Adrenal gland (tissue), 12 donors: ENCODE measurements around the gene RLN1. TPM values are rescaled to one million over a fixed set of nuclear protein-coding genes. Genes with fewer than 3 reads are reported as not detected.
"Not testable (repeated sequence)": the region's sequence is repeated elsewhere in the genome, so short reads cannot be mapped to it uniquely, and the experiment has no call there.

ENCODE experiments used
- DNase-seq, 7 donors: peaks; one replicate each; pipeline ENCODE4 v3.0.0-alpha.2; 2019 to 2020
- H3K27ac ChIP-seq, 5 donors: fragments of 200-600 bp; sonication (generic) in 4 of 5; 1 replicate in 3 of 5; 2 replicates in 2 of 5; pipeline versions ENCODE4 v1.5.1 to v1.8.0; 2016 to 2020; ENCODE audit warnings: mild to moderate bottlenecking in 1 of 5
- H3K27me3 ChIP-seq: fragments of 200-600 bp; 2 replicates; pipeline ENCODE4 v1.8.0; 2021
- H3K36me3 ChIP-seq, 2 donors: fragments of 200-600 bp; replicated peaks in 1 of 2; 1 replicate in 1 of 2; 2 replicates in 1 of 2; pipeline versions ENCODE4 v1.5.1 to v1.8.0; 2018 to 2022
- H3K4me1 ChIP-seq, 2 donors: fragments of 200-600 bp; replicated peaks in 1 of 2; 1 replicate in 1 of 2; 2 replicates in 1 of 2; pipeline versions ENCODE4 v1.5.1 to v1.8.0; 2018 to 2021
- H3K4me3 ChIP-seq, 4 donors: fragments of 200-600 bp; sonication (generic) in 3 of 4; one replicate each; pipeline ENCODE4 v1.5.1; 2016 to 2018
- H3K9me3 ChIP-seq, 3 donors: fragments of 200-600 bp; sonication (generic) in 1 of 3; replicated peaks in 1 of 3; 1 replicate in 2 of 3; 2 replicates in 1 of 3; pipeline versions ENCODE4 v1.5.1 to v1.8.0; 2016 to 2021
- POLR2A ChIP-seq, 2 donors: fragments of 450-650 bp; IDR thresholded peaks; one replicate each; pipeline ENCODE4 v1.6.1; 2017; ENCODE audit warnings: antibody characterized with exemption in 2 of 2, mild to moderate bottlenecking in 2 of 2, moderate library complexity in 1 of 2
- WGBS, 4 donors: extraction: QIAGEN DNeasy Blood & Tissue Kit in 2 of 4; methylation state at CpG; one replicate each; pipeline versions ENCODE4 v1.1.5 to v1.1.7; 2013 to 2017; 5-methylcytosine and 5-hydroxymethylcytosine counted together
- intact Hi-C, 2 donors: fragments of 100-400 bp; cut with DNase I; formaldehyde crosslinking; loops; one replicate each; pipeline versions ENCODE4 v1.14.1 to v1.15.0; 2022 to 2023
- polyA plus RNA-seq, 3 donors: library from polyadenylated mRNA; stranded (reverse); fragments of 200-250 nt in 2 of 3; fragments of 350-450 nt in 1 of 3; fragmentation: Illumina TruSeq in 1 of 3; extraction: RNeasy Lipid Tissue Mini Kit (QIAGEN cat#74804) in 1 of 3; gene quantifications; one replicate each; pipeline ENCODE4 v1.2.3, GENCODE V29; 2013 to 2014
- total RNA-seq, 9 donors: library from RNA; depleted of rRNA in 4 of 9; stranded (reverse); fragments of >200 nt in 4 of 9; fragments of 120-200 nt in 1 of 9; fragmentation: NEBNext Ultra II Directional in 1 of 9; extraction: Animal tissue kit (Norgen Biotek cat#: 25700) in 1 of 9; gene quantifications; one replicate each; pipeline versions ENCODE4 v1.1.0 to v1.2.4, GENCODE V29; 2013 to 2023
- TF ChIP-seq, protein P1 (sequence below), 6 experiments: fragments of 450-650 bp in 4 of 6; fragments of 200-600 bp in 2 of 6; sonication (generic) in 1 of 6; IDR thresholded peaks; 1 replicate in 5 of 6; 2 replicates in 1 of 6; pipeline versions ENCODE4 v1.5.1 to v1.8.0; 2016 to 2021; ENCODE audit warnings: antibody characterized with exemption in 6 of 6, mild to moderate bottlenecking in 2 of 6, moderate library complexity in 1 of 6
- donor health status: healthy with polysubstance abuse.
- donor health status: Bipolar disorder and iron deficiency.
- donor health status: DM: yes; HTN: yes; CAD: no.
- donor health status: DM: no; HTN: no; CAD: no.
- donor health status: DM: no; HTN: no; CAD: no.
- donor health status: DM: yes; HTN: yes; CAD: no.

Gene RLN1
- total and polyA plus RNA-seq, 12 donors: not detected

DNA sequence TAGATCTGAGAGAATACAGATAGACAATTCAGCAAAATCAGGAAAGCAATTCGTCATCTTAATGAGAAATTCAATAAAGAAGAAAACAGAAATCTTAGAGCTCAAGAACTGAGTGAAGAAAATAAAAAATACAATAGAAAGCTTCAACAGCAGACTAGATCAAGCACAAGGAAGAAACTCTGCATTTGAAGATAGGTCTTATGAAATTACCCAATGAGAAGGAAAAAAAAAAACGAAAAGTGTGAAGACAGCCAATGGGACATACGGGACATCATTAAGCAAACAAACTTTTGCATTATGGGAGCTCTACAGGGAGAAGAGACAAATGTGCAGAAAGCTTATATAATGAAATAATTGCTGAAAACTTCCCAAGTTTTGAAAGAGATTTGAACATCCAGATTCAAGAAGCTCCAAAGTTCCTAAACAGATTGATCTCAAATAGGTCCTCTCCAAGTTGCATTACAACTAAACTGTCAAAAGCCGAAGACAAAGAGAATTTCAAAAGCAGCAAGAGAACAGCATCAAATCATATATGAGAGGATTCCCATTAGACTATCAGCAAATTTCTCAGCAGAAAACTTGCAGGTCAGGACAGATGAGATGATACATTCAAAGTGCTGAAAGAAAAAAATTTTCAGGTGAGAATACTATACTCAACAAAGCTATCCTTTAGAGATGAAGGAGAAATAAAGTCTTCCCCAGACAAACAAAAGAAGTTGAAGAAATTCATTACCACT is 24.3 kb downstream of the RLN1 start:
- no peak for TF ChIP-seq POLR2A (IDR thresholded peaks at IDR 0.05)
- TF ChIP-seq, protein P1, sequence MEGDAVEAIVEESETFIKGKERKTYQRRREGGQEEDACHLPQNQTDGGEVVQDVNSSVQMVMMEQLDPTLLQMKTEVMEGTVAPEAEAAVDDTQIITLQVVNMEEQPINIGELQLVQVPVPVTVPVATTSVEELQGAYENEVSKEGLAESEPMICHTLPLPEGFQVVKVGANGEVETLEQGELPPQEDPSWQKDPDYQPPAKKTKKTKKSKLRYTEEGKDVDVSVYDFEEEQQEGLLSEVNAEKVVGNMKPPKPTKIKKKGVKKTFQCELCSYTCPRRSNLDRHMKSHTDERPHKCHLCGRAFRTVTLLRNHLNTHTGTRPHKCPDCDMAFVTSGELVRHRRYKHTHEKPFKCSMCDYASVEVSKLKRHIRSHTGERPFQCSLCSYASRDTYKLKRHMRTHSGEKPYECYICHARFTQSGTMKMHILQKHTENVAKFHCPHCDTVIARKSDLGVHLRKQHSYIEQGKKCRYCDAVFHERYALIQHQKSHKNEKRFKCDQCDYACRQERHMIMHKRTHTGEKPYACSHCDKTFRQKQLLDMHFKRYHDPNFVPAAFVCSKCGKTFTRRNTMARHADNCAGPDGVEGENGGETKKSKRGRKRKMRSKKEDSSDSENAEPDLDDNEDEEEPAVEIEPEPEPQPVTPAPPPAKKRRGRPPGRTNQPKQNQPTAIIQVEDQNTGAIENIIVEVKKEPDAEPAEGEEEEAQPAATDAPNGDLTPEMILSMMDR (IDR thresholded peaks at IDR 0.05): no peak
- Histone ChIP-seq H3K27me3 (no peaks in the 10 kb centered on the region), H3K27ac (no peak overlapping the region), H3K9me3 (peaks cover 0 to 11% (median 0%) of the 10 kb centered on the region in 3 donors), H3K4me1 (no peaks in the 10 kb centered on the region), H3K4me3 (no peak overlapping the region), H3K36me3 (no peaks in the 10 kb centered on the region)
- intact Hi-C loops: no loop called here
- 61 to 65% (median 63%) methylated on average over 4 of the region's 4 CpGs for WGBS, 4 donors
- DNase-seq: no peak

DNA sequence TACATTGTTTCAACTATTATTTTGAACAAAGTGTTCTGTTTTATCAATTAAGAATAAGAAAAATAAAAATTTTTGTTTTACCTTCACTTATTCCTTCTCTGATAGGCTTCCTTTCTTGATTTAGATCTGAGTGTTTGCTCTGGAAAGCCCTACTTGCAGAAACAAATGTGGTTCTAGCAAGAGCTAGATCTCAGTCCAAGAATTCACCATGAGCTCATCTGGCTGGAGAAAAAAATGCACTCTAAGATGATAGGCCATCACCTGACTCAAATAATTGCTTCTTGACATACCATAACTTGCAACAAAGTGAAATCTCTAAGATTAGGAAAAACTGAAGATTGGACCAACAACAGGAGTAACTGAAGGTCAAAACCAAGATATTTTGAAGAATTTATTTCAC is 28.8 kb downstream of the RLN1 start:
- intact Hi-C loops: no loop called here
- DNase-seq: no peak
- no peak overlapping the region for H3K4me3 ChIP-seq
- no peak overlapping the region for H3K27ac ChIP-seq
- peaks cover 0 to 8% (median 0%) of the 10 kb centered on the region in 3 donors for H3K9me3 ChIP-seq
- H3K4me1 ChIP-seq: no peaks in the 10 kb centered on the region
- H3K27me3 ChIP-seq: no peaks in the 10 kb centered on the region
- TF ChIP-seq POLR2A (IDR thresholded peaks at IDR 0.05): no peak
- TF ChIP-seq, protein P1 (IDR thresholded peaks at IDR 0.05): no peak
- H3K36me3 ChIP-seq: no peaks in the 10 kb centered on the region

DNA sequence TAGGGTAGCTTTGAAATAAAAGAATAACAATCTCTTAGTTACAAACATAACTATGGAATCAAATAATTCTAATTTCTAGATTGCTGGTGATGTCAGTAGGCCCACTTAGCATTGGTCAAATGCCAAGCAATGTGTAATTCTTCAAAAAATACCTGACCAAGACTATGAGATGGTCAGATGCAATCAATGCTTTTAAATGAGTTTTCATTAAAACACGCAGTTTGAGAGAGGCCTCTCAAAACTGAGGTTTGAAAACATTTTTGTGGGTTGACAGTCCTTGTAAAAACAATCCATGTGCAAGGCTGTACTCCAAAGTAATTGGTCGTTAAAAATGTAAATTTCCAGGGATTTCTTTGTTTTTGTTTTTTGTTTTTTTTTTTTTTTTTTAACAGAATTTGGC is 33.9 kb downstream of the RLN1 start:
- no peaks in the 10 kb centered on the region for H3K27me3 ChIP-seq
- no peaks in the 10 kb centered on the region for H3K9me3 ChIP-seq
- no peak for DNase-seq
- H3K36me3 ChIP-seq: no peaks in the 10 kb centered on the region
- H3K27ac ChIP-seq: no peak overlapping the region
- H3K4me1 ChIP-seq: no peaks in the 10 kb centered on the region
- H3K4me3 ChIP-seq: no peak overlapping the region
- 77 to 83% (median 80%) methylated on average over 2 of the region's 2 CpGs for WGBS, 4 donors
- no peak for TF ChIP-seq POLR2A (IDR thresholded peaks at IDR 0.05)
- TF ChIP-seq, protein P1 (IDR thresholded peaks at IDR 0.05): no peak
- intact Hi-C loops: no loop called here

DNA sequence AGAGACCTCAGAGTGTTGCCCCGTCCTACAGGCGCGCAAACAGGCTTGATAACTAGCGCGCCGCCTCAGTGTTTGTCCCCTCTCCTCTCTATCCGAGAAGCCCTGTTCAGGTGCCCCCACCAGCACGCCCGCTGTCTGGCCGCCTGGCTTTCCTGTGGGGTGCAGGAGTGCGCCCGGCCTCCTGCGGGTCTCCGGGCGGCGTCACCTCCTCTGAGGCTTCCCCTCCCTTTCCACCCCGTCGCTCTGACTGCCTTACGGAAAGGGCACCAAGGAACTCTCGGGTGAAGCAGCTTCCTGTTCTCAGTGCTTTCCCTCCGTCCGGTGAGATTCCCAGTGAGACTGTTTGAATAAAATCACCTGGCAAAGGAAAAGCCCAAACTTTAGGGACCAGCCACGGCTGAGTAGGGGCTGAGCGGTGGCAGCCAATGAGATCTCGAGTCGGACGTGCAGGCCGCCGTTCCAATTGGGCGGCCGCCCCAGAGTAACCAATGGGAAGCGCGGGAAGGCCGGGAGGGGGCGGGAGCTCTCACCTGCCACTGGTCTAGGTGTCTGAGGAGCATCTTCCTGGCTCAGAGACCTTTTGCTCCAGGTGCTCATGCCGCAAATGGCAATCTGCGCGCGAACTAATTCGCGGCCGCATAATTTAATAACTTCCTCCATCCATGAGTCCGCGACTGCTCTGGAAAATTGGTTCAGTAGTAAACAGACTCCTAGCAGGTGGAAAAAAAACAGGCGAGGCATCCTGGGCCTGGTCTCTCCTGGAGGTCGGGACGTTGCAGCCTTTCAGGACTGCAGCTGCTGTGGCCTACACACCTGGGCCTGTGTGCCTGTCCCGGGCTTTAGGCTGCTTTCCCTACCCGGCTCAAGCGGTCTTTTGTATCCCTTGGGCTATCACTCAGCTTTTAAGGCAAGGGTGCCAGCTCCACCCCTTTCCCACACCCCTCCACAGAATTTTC is 35.6 kb downstream of the RLN1 start, which contains the start of gene RLN2:
TSS of gene RLN2 (minus strand) at position 877 of the 956 bp plus-strand sequence. CDS start at position 741, 136 bp downstream.
- DNase-seq, H3K9me3 ChIP-seq, H3K27ac ChIP-seq, intact Hi-C loops, H3K27me3 ChIP-seq, H3K36me3 ChIP-seq, H3K4me3 ChIP-seq, H3K4me1 ChIP-seq: not testable (repeated sequence)
- WGBS, 4 donors: 20 to 74% (median 40%) methylated on average over 8 to 15 of the region's 50 CpGs
